Left ventricle myocardium inferior (tissue), 1 donor: ENCODE measurements around the gene ATXN3. TPM values are rescaled to one million over a fixed set of nuclear protein-coding genes. Genes with fewer than 3 reads are reported as not detected.

Experiments used
- DNase-seq: peaks from one replicate; pipeline ENCODE4 v3.0.0-alpha.2; 2020
- H3K27ac ChIP-seq: fragments of 200-600 bp; replicated peaks from 2 replicates; pipeline ENCODE4 v1.8.0; 2021
- H3K27me3 ChIP-seq: fragments of 200-600 bp; 2 replicates; pipeline ENCODE4 v1.8.0; 2021; ENCODE audit warnings: low read depth
- H3K36me3 ChIP-seq: fragments of 200-600 bp; 2 replicates; pipeline ENCODE4 v1.8.0; 2021
- H3K4me1 ChIP-seq: fragments of 200-600 bp; 2 replicates; pipeline ENCODE4 v1.8.0; 2021
- H3K4me3 ChIP-seq: fragments of 200-600 bp; 2 replicates; pipeline ENCODE4 v1.8.0; 2021; ENCODE audit warnings: mild to moderate bottlenecking, moderate library complexity
- H3K9me3 ChIP-seq: fragments of 200-600 bp; replicated peaks from 2 replicates; pipeline ENCODE4 v1.8.0; 2021
- intact Hi-C: fragments of 100-400 bp; cut with micrococcal nuclease; formaldehyde crosslinking; loops from one replicate; pipeline ENCODE4 v1.11.0; 2022
- total RNA-seq: library from RNA; stranded (reverse); fragmentation: NEBNext Ultra II Directional; extraction: Animal tissue kit (Norgen Biotek cat#: 25700); gene quantifications from one replicate; pipeline ENCODE4 v1.2.1, GENCODE V29; 2021
- TF ChIP-seq, protein P1 (sequence below): fragments of 200-600 bp; IDR thresholded peaks from 2 replicates; pipeline ENCODE4 v1.8.0; 2021; ENCODE audit warnings: antibody characterized with exemption, mild to moderate bottlenecking, borderline replicate concordance
- donor health status: DM: no; HTN: yes; CAD: no; lungs with severe emphysema.

The ATXN3 gene
- total RNA-seq, 1 donor from 2014 or later = 15.7 TPM

DNA sequence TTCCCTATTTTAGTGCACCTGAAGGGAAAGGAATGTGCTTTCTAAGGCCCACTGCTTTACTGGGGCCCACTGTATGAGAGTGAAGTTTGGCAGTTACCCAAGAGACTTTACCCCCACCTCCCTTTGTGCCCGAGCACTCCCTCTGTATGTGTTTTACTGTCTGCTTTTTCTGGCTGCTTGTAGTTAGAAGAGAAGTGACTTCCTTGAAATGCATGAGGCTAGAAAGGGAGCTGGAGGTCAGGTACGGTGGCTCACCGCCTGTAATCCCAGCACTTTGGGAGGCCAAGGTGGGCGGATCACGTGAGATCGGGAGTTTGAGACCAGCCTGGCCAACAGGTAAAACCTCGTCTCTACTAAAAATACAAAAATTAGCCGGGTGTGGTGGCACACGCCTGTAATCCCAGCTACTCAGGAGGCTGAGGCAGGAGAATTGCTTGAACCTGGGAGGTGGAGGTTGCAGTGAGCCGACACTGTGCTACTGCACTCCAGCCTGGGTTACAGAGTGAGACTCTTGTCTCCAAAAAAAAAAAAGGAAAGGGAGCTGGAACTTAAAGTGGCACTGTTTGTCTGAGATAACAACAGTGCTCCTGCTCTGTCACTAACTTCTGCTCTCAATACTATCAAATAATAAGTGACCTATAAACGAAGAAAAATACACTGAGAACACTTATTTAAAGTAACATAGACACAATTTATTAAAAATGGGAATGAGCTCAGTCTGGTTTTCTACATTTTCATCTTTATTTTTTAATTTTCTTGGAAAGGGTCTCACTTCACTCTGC, 72.3 kb downstream of the ATXN3 start:
- TF ChIP-seq, protein P1, sequence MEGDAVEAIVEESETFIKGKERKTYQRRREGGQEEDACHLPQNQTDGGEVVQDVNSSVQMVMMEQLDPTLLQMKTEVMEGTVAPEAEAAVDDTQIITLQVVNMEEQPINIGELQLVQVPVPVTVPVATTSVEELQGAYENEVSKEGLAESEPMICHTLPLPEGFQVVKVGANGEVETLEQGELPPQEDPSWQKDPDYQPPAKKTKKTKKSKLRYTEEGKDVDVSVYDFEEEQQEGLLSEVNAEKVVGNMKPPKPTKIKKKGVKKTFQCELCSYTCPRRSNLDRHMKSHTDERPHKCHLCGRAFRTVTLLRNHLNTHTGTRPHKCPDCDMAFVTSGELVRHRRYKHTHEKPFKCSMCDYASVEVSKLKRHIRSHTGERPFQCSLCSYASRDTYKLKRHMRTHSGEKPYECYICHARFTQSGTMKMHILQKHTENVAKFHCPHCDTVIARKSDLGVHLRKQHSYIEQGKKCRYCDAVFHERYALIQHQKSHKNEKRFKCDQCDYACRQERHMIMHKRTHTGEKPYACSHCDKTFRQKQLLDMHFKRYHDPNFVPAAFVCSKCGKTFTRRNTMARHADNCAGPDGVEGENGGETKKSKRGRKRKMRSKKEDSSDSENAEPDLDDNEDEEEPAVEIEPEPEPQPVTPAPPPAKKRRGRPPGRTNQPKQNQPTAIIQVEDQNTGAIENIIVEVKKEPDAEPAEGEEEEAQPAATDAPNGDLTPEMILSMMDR = no peak
- Histone ChIP-seq H3K27ac (no peak overlapping the region), H3K27me3 (no peaks in the 10 kb centered on the region), H3K9me3 (peaks cover 6% of the 10 kb centered on the region), H3K36me3 (peaks cover 44% of the 10 kb centered on the region), H3K4me1 (peaks cover 50% of the 10 kb centered on the region), H3K4me3 (no peak overlapping the region)
- intact Hi-C loops = no loop called here
- DNase-seq = no peak

DNA sequence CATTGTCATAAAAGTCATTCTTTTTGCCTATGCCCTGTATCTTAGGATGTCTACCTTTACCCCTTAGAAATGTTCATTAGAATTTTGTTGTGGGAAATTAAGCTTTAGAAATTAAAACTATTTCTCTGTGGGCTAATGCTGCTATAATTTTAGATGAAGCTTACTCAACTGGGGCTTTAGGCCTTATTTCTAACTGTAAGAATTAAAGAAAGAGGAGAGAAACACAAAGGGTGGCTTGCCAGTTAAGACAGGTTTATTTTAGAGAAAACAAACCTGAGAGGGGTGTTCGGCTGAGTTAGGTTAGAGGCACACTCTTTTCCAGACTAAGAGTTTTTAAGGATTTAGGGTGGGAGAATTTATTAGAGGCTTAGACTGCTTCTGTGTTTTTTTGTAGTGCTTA, 72.9 kb downstream of the ATXN3 start:
- H3K4me1 ChIP-seq = peaks cover 43% of the 10 kb centered on the region
- no peak overlapping the region for H3K27ac ChIP-seq
- H3K9me3 ChIP-seq = peaks cover 6% of the 10 kb centered on the region
- no peaks in the 10 kb centered on the region for H3K27me3 ChIP-seq
- TF ChIP-seq, protein P1 = no peak
- H3K4me3 ChIP-seq = no peak overlapping the region
- intact Hi-C loops = no loop called here
- peaks cover 48% of the 10 kb centered on the region for H3K36me3 ChIP-seq
- DNase-seq = no peak

DNA sequence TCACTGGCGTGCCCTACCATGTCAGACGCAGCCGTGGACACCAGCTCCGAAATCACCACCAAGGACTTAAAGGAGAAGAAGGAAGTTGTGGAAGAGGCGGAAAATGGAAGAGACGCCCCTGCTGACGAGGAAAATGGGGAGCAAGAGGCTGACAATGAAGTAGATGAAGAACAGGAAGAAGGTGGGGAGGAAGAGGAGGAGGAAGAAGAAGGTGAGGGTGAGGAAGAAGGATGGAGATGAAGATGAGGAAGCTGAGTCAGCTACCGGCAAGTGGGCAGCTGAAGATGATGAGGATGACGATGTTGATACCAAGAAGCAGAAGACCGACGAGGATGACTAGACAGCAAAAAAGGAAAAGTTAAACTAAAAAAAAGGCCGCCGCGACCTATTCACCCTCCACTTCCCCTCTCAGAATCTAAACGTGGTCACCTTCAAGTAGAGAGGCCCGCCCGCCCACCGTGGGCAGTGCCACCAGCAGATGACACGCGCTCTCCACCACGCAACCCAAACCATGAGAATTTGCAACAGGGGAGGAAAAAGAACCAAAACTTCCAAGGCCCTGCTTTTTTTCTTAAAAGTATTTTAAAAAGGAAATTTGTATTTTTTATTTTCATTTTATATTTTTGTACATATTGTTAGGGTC, 79.7 kb downstream of the ATXN3 start:
- intact Hi-C loops = no loop called here
- Histone ChIP-seq H3K9me3 (no peaks in the 10 kb centered on the region), H3K27ac (no peak overlapping the region), H3K4me3 (no peak overlapping the region), H3K36me3 (peaks cover 72% of the 10 kb centered on the region), H3K4me1 (no peaks in the 10 kb centered on the region), H3K27me3 (no peaks in the 10 kb centered on the region)
- no peak for DNase-seq
- TF ChIP-seq, protein P1 = no peak

DNA sequence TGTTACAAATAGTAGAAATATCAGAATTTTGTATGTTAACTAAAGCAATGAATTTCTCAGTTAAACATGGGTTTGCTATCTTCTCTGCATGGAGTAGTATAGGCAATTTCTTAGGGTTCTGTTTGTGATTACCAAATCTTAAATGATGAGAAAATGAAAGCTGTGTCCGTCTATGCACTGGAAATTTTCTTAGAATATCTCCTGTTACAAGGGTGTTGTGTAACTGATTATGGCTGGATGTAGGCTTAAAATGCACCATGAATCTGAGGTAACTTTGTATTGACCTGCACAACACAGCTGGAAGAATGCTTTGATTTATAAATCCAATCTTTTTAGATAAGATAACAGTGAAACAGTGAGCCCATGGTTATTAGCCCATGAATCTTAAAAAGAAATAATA, 84.3 kb downstream of the ATXN3 start:
- intact Hi-C loops = no loop called here
- Histone ChIP-seq H3K9me3 (no peaks in the 10 kb centered on the region), H3K36me3 (peaks cover 55% of the 10 kb centered on the region), H3K4me3 (no peak overlapping the region), H3K4me1 (no peaks in the 10 kb centered on the region), H3K27ac (no peak overlapping the region), H3K27me3 (no peaks in the 10 kb centered on the region)
- TF ChIP-seq, protein P1 = no peak
- DNase-seq = no peak

DNA sequence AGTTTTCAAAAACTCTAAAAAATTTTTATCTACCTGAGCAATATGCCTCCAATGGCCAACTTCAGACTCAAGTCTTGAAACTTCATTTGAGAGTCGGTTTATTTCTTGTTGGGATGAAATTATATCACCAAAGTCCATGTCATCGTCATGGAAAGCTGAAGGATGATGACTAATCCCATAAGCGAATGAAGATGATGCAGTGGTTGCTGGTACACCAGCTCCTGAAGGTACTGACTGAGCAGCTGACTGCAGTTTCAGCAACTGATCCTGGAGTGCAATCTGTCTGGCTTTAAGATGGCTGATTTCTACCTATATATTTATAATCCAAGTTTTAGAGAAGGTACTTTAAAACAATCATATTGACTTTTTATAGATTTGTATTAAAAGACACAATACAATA, 84.9 kb downstream of the ATXN3 start:
- H3K9me3 ChIP-seq = no peaks in the 10 kb centered on the region
- H3K4me3 ChIP-seq = no peak overlapping the region
- peaks cover 55% of the 10 kb centered on the region for H3K36me3 ChIP-seq
- DNase-seq = no peak
- H3K4me1 ChIP-seq = no peaks in the 10 kb centered on the region
- no peaks in the 10 kb centered on the region for H3K27me3 ChIP-seq
- TF ChIP-seq, protein P1 = no peak
- H3K27ac ChIP-seq = no peak overlapping the region
- intact Hi-C loops = no loop called here
